Measurements from ENCODE around the gene CASP8AP2. TPM values are rescaled to one million over a fixed set of nuclear protein-coding genes. Genes with fewer than 3 reads are reported as not detected.

CASP8AP2 gene
- total and polyA plus RNA-seq, 2 experiments from 2014 or later: 9.3 to 20.4 TPM

DNA sequence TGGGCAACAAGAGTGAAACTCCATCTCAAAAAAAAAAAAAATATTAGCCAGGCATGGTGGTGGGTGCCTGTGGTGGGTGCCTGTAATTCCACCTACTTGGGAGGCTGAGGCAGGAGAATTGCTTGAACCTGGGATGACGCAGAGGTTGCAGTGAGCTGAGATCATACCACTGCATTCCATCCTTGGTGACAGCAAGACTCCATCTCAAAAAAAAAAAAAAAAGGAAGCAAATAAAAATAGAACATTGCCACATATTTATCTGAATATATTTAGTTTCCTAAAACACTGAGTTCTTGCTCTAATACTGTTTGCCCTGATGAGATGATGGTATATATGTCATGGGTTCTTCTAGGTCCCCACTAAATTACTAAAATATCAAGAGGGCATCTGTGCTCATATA is 28.4 kb downstream of the CASP8AP2 start:
- peaks cover 4% of the 10 kb centered on the region; the same call in 1 of the 2 replicates for H3K4me1 ChIP-seq (ENCODE audit: insufficient read depth)
- peaks cover 57% of the 10 kb centered on the region for H3K36me3 ChIP-seq (ENCODE audit: low read depth)
- TF ChIP-seq EZH2phosphoT487 (IDR thresholded peaks at IDR 0.05; ENCODE audit: insufficient read depth, low read depth): no peak
- TF ChIP-seq EZH2 (IDR thresholded peaks at IDR 0.05; ENCODE audit: insufficient read depth, poor library complexity, severe bottlenecking): no peak
- no peak overlapping the region for H3K27ac ChIP-seq
- H3K9ac ChIP-seq: no peak overlapping the region
- no peak for DNase-seq
- H3K27me3 ChIP-seq (replicated peaks; ENCODE audit: insufficient read depth): no peaks in the 10 kb centered on the region
- no peak overlapping the region for H3K4me3 ChIP-seq
- WGBS, 2 experiments (ENCODE audit: low coverage in 1 of 2, low lambda C conversion rate in 2 of 2, missing lambda C conversion rate in 2 of 2): 92 to 100% methylated on average over 1 of the region's 1 CpG
- peaks cover 7% of the 10 kb centered on the region; the same call in 1 of the 2 replicates for H3F3A ChIP-seq (ENCODE audit: insufficient read depth)
- H2AFZ ChIP-seq: no peak overlapping the region
- in situ Hi-C loops (cut with MboI): no loop called here
- H3K9me3 ChIP-seq (ENCODE audit: low read depth): no peaks in the 10 kb centered on the region
- H3K79me2 ChIP-seq (ENCODE audit: insufficient read depth): no peaks in the 10 kb centered on the region
- H4K20me1 ChIP-seq (ENCODE audit: insufficient read depth): no peaks in the 10 kb centered on the region
- no peak overlapping the region for H3K4me2 ChIP-seq (ENCODE audit: unreplicated experiment)
- H3K9me2 ChIP-seq (ENCODE audit: insufficient read depth): 0 out of 2 replicates have a peak, but pooled peaks cover 4% of the 10 kb centered on the region

DNA sequence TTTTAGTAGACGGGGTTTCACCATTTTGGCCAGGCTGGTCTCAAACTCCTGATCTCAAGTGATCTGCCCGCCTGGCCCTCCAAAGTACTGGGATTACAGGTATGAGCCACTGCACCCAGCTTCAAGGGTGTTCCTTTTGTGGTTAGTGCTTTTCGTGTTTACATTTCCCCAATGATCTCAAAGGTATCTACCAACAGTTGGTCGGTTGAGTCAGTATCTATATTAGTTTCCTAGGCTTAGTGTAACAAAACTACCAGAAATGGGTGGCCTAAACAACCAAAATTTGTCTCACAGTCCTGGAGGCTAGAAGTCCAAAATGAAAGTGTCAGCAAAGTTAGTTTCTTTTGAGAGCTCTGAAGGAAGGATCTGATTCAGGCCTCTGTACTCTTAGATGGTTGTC is 30.1 kb downstream of the CASP8AP2 start:
- H3K27me3 ChIP-seq (replicated peaks; ENCODE audit: insufficient read depth): no peaks in the 10 kb centered on the region
- H3K9me3 ChIP-seq (ENCODE audit: low read depth): no peaks in the 10 kb centered on the region
- H3K27ac ChIP-seq: no peak overlapping the region
- H3K9ac ChIP-seq: no peak overlapping the region
- no peak for TF ChIP-seq EZH2phosphoT487 (IDR thresholded peaks at IDR 0.05; ENCODE audit: insufficient read depth, low read depth)
- no peak for TF ChIP-seq EZH2 (IDR thresholded peaks at IDR 0.05; ENCODE audit: insufficient read depth, poor library complexity, severe bottlenecking)
- H4K20me1 ChIP-seq (ENCODE audit: insufficient read depth): no peaks in the 10 kb centered on the region
- H3K4me2 ChIP-seq (ENCODE audit: unreplicated experiment): no peak overlapping the region
- H3K36me3 ChIP-seq (ENCODE audit: low read depth): peaks cover 53% of the 10 kb centered on the region
- H3K4me3 ChIP-seq: no peak overlapping the region
- in situ Hi-C loops (cut with MboI): no loop called here
- H3F3A ChIP-seq (ENCODE audit: insufficient read depth): no peaks in the 10 kb centered on the region
- H3K4me1 ChIP-seq (ENCODE audit: insufficient read depth): no peaks in the 10 kb centered on the region
- no peak overlapping the region for H2AFZ ChIP-seq
- WGBS, 2 experiments (ENCODE audit: low coverage in 1 of 2, low lambda C conversion rate in 2 of 2, missing lambda C conversion rate in 2 of 2): 96 to 99% methylated on average over 4 of the region's 4 CpGs
- 0 out of 2 replicates have a peak, but pooled peaks cover 4% of the 10 kb centered on the region for H3K9me2 ChIP-seq (ENCODE audit: insufficient read depth)
- no peaks in the 10 kb centered on the region for H3K79me2 ChIP-seq (ENCODE audit: insufficient read depth)
- no peak for DNase-seq

DNA sequence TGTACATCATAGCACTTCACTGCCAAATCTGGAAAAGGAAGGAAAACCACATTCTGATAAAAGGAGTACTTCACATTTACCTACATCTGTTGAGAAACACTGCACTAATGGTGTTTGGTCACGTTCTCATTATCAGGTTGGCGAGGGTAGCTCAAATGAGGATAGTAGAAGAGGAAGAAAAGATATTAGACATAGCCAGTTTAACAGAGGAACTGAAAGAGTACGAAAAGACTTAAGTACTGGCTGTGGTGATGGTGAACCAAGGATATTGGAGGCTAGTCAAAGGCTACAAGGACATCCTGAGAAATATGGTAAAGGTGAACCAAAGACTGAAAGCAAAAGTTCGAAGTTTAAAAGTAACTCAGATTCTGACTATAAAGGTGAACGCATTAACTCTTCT is 32.6 kb downstream of the CASP8AP2 start:
- in situ Hi-C loops (cut with MboI): no loop called here

DNA sequence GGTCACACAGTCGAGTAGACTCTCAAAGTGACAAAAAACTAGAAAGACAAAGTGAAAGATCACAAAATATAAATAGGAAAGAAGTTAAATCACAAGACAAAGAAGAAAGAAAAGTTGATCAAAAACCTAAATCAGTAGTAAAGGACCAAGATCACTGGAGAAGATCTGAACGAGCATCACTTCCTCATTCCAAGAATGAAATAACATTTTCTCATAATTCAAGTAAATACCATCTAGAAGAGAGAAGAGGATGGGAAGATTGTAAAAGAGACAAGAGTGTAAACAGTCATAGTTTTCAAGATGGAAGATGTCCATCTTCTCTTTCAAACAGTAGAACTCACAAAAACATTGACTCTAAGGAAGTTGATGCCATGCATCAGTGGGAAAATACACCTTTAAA is 33.0 kb downstream of the CASP8AP2 start:
- Histone ChIP-seq H3K79me2 (ENCODE audit: insufficient read depth) (no peaks in the 10 kb centered on the region), H3K9ac (no peak overlapping the region), H3K4me1 (ENCODE audit: insufficient read depth) (no peaks in the 10 kb centered on the region), H3K27me3 (replicated peaks; ENCODE audit: insufficient read depth) (no peaks in the 10 kb centered on the region), H3K4me2 (ENCODE audit: unreplicated experiment) (no peak overlapping the region), H3K9me2 (ENCODE audit: insufficient read depth) (0 out of 2 replicates have a peak, but pooled peaks cover 4% of the 10 kb centered on the region), H3K27ac (no peak overlapping the region), H3K9me3 (ENCODE audit: low read depth) (no peaks in the 10 kb centered on the region), H3K36me3 (ENCODE audit: low read depth) (peaks cover 51% of the 10 kb centered on the region), H2AFZ (no peak overlapping the region), H3F3A (ENCODE audit: insufficient read depth) (no peaks in the 10 kb centered on the region), H4K20me1 (ENCODE audit: insufficient read depth) (no peaks in the 10 kb centered on the region), H3K4me3 (no peak overlapping the region)
- in situ Hi-C loops (cut with MboI): no loop called here
- 97 to 98% methylated on average over 2 of the region's 2 CpGs for WGBS, 2 experiments (ENCODE audit: low coverage in 1 of 2, low lambda C conversion rate in 2 of 2, missing lambda C conversion rate in 2 of 2)
- TF ChIP-seq EZH2 (IDR thresholded peaks at IDR 0.05; ENCODE audit: insufficient read depth, poor library complexity, severe bottlenecking) (no peak), EZH2phosphoT487 (IDR thresholded peaks at IDR 0.05; ENCODE audit: insufficient read depth, low read depth) (no peak)
- no peak for DNase-seq

More for the DNA sequence above, 32.6 kb downstream of the CASP8AP2 start:
- Histone ChIP-seq H3K4me3 (no peak overlapping the region), H3K9ac (no peak overlapping the region), H3K36me3 (ENCODE audit: low read depth) (peaks cover 51% of the 10 kb centered on the region), H3K9me2 (ENCODE audit: insufficient read depth) (0 out of 2 replicates have a peak, but pooled peaks cover 4% of the 10 kb centered on the region), H3K27ac (no peak overlapping the region), H3K27me3 (replicated peaks; ENCODE audit: insufficient read depth) (no peaks in the 10 kb centered on the region), H4K20me1 (ENCODE audit: insufficient read depth) (no peaks in the 10 kb centered on the region), H3K79me2 (ENCODE audit: insufficient read depth) (no peaks in the 10 kb centered on the region), H3K4me2 (ENCODE audit: unreplicated experiment) (no peak overlapping the region), H3K9me3 (ENCODE audit: low read depth) (no peaks in the 10 kb centered on the region), H3K4me1 (ENCODE audit: insufficient read depth) (no peaks in the 10 kb centered on the region), H2AFZ (no peak overlapping the region), H3F3A (ENCODE audit: insufficient read depth) (no peaks in the 10 kb centered on the region)
- TF ChIP-seq EZH2phosphoT487 (IDR thresholded peaks at IDR 0.05; ENCODE audit: insufficient read depth, low read depth) (no peak), EZH2 (IDR thresholded peaks at IDR 0.05; ENCODE audit: insufficient read depth, poor library complexity, severe bottlenecking) (no peak)
- no peak for DNase-seq
- WGBS, 2 experiments (ENCODE audit: low coverage in 1 of 2, low lambda C conversion rate in 2 of 2, missing lambda C conversion rate in 2 of 2): 99 to 100% methylated on average over 5 of the region's 5 CpGs

All from GM23248 (cell line).